ENCODE measurements around the gene EGR4.

The EGR4 gene

GRCh38 chr2:73244580-73244979 is 48.8 kb downstream of the EGR4 start:
- no peak for DNase-seq

- no peak for DNase-seq
Observed at GRCh38 chr2:73243884-73244570, 49.3 kb downstream of the EGR4 start.
